K562 (cell line): ENCODE results near the gene THAP12. TPM values are rescaled to one million over a fixed set of nuclear protein-coding genes. Genes with fewer than 3 reads are reported as not detected.

Source experiments
- ATAC-seq: fragments of 200-7000 bp; cut with Tn5 transposase; 3 replicates; pipeline ENCODE4 v1.9.1; 2020; ENCODE audit warnings: moderate library complexity
- BruUV-seq: library from RNA; stranded (reverse); fragments of 400-500 nt; replicated peaks from 2 replicates; lab custom pipeline; 2021; lab: Mats Ljungman, UMichigan
- CTCF ChIA-PET: fragments of 300-600 bp; formaldehyde crosslinking; extraction: SDS; loops from one replicate; lab custom pipeline; 2021; ENCODE audit warnings: low intra/inter-chr PET ratio; lab: Yijun Ruan, JAX
- POLR2A ChIA-PET: fragments of 300-600, 350-650 bp; sonication (Branson Sonifier 250); formaldehyde crosslinking; extraction: SDS; loops from one replicate; lab custom pipeline; 2021; ENCODE audit warnings: antibody characterized with exemption, inconsistent platforms; lab: Yijun Ruan, JAX
- DNase-seq, 4 experiments: peaks; one replicate each; pipeline versions ENCODE4 v3.0.0 to v3.0.0-alpha.2; 2011 to 2018; ENCODE audit warnings: low spot score in 3 of 4, mixed read lengths in 3 of 4; ENCODE audit errors: extremely low read depth in 1 of 4
- FAIRE-seq: peaks from 2 replicates; lab custom pipeline; 2011; peaks lifted over from hg19 to GRCh38; lab: Jason Lieb, UNC
- H2AFZ ChIP-seq: 2 replicates; pipeline ENCODE4 v1.6.0; 2011; ENCODE audit warnings: low read depth, low read length, control low read depth, inconsistent platforms
- H3K27ac ChIP-seq: fragments of 200-600 bp; 3 replicates; pipeline ENCODE4 v1.8.0; 2011; ENCODE audit warnings: low read depth, mild to moderate bottlenecking, control low read depth, inconsistent platforms, low read length, moderate library complexity, mixed read lengths; ENCODE audit errors: extremely low read depth
- H3K27me3 ChIP-seq, 2 experiments: fragments of 300-600 bp in 1 of 2; 2 replicates in 1 of 2; 3 replicates in 1 of 2; pipeline versions ENCODE4 v1.6.0 to v1.8.0; 2011; ENCODE audit warnings: inconsistent platforms in 2 of 2, low read length in 2 of 2, mild to moderate bottlenecking in 1 of 2, mixed read lengths in 1 of 2, moderate library complexity in 1 of 2; ENCODE audit not compliant: control insufficient read depth in 2 of 2, insufficient read depth in 2 of 2
- H3K36me3 ChIP-seq: fragments of 300-600 bp; 3 replicates; pipeline ENCODE4 v1.8.0; 2011; ENCODE audit warnings: mild to moderate bottlenecking, low read length, inconsistent platforms; ENCODE audit not compliant: control insufficient read depth, insufficient read depth
- H3K4me1 ChIP-seq, 2 experiments: fragments of 200-600 bp in 1 of 2; replicated peaks in 1 of 2; 2 replicates in 1 of 2; 3 replicates in 1 of 2; pipeline versions ENCODE4 v1.5.1 to v1.8.0; 2011; ENCODE audit warnings: inconsistent platforms in 2 of 2, low read length in 2 of 2, mild to moderate bottlenecking in 1 of 2, mixed read lengths in 1 of 2, moderate library complexity in 1 of 2; ENCODE audit not compliant: control insufficient read depth in 2 of 2, insufficient read depth in 2 of 2
- H3K4me2 ChIP-seq: 2 replicates; pipeline ENCODE4 v1.6.1; 2011; ENCODE audit warnings: low read length, control low read depth, inconsistent platforms, mixed read lengths; ENCODE audit not compliant: insufficient read depth
- H3K4me3 ChIP-seq: fragments of 200-600 bp; sonication (generic), shearing (Covaris generic); 2 replicates; pipeline ENCODE4 v1.5.1; 2016; ENCODE audit warnings: control low read depth, inconsistent platforms
- H3K79me2 ChIP-seq: fragments of 200-600 bp; 3 replicates; pipeline ENCODE4 v1.8.0; 2011; ENCODE audit warnings: low read length, inconsistent platforms; ENCODE audit not compliant: control insufficient read depth, insufficient read depth
- H3K9ac ChIP-seq, 2 experiments: 2 replicates each; pipeline versions ENCODE4 v1.6.0 to v1.6.1; 2011; ENCODE audit warnings: low read depth in 2 of 2, low read length in 2 of 2, control low read depth in 1 of 2, inconsistent platforms in 1 of 2, mild to moderate bottlenecking in 1 of 2, mixed read lengths in 1 of 2; ENCODE audit not compliant: insufficient read depth in 1 of 2
- H3K9me1 ChIP-seq: one replicate; pipeline ENCODE4 v1.6.0; 2011; ENCODE audit warnings: inconsistent platforms, mild to moderate bottlenecking, low read length, moderate library complexity; ENCODE audit not compliant: control insufficient read depth, insufficient read depth
- H3K9me3 ChIP-seq: replicated peaks from 2 replicates; pipeline ENCODE4 v1.5.1; 2011; ENCODE audit warnings: low read depth, low read length, inconsistent platforms; ENCODE audit not compliant: control insufficient read depth, insufficient read depth
- H4K20me1 ChIP-seq: replicated peaks from 2 replicates; pipeline ENCODE4 v1.6.1; 2011; ENCODE audit warnings: low read length, inconsistent platforms, mixed read lengths; ENCODE audit not compliant: control insufficient read depth, insufficient read depth
- FIP1L1 ChIP-seq: fragments of 200-400 bp; formaldehyde crosslinking; IDR thresholded peaks from 2 replicates; pipeline ENCODE4 v1.6.1; 2018; ENCODE audit warnings: mild to moderate bottlenecking, low read depth, low read length; ENCODE audit not compliant: poor library complexity, severe bottlenecking
- HDAC6 ChIP-seq: IDR thresholded peaks from 2 replicates; pipeline ENCODE4 v1.6.1; 2012; ENCODE audit warnings: low read depth, mild to moderate bottlenecking, control low read depth, inconsistent platforms, low read length, moderate library complexity
- TCF3 ChIP-seq: sonication (generic); formaldehyde crosslinking; IDR thresholded peaks from 2 replicates; pipeline ENCODE4 v1.4.0; 2020; ENCODE audit warnings: mild to moderate bottlenecking, missing genetic modification reagents
- WGBS: fragments of 100-300 bp; shearing (Covaris generic); methylation state at CpG from one replicate; pipeline ENCODE4 v1.1.6; 2016; ENCODE audit warnings: low coverage, mixed read lengths; ENCODE audit not compliant: insufficient coverage; ENCODE audit errors: missing lambda C conversion rate; 5-methylcytosine and 5-hydroxymethylcytosine counted together
- in situ Hi-C: fragments of 300-500 bp; cut with MboI; formaldehyde crosslinking; loops from 4 replicates; pipeline ENCODE4 v1.15.0; 2018; ENCODE audit warnings: inconsistent platforms, mixed read lengths
- intact Hi-C: fragments of 100-400 bp; cut with micrococcal nuclease; formaldehyde crosslinking; loops from 2 replicates; pipeline ENCODE4 v1.14.2; 2022
- polyA plus RNA-seq, 8 experiments: library from polyadenylated mRNA; depleted of rRNA in 4 of 8; stranded (reverse) in 5 of 8; unstranded in 3 of 8; fragments of >200 nt; fragmentation: Nextera tagmentation in 2 of 8; fragmentation: Illumina TruSeq in 1 of 8; extraction: Ambion mirVana in 2 of 8; extraction: Trizol in 1 of 8; gene quantifications; 2 replicates each; pipeline versions ENCODE4 v1.2.1 to v1.2.3, GENCODE V29; 2011 to 2014; ENCODE audit warnings: inconsistent platforms in 1 of 8, missing spikeins in 1 of 8
- total RNA-seq, 7 experiments: library from RNA; depleted of rRNA in 6 of 7; stranded (reverse); fragments of >200 nt in 6 of 7; fragmentation: Illumina TruSeq in 2 of 7; extraction: Trizol in 2 of 7; gene quantifications; 2 replicates each; pipeline versions ENCODE4 v1.2.1 to v1.2.3, GENCODE V29; 2011 to 2021; ENCODE audit warnings: low replicate concordance in 1 of 7
- TF ChIP-seq, protein P1 (sequence below): fragments of 450-650 bp; IDR thresholded peaks from 2 replicates; pipeline ENCODE4 v1.6.1; 2018; ENCODE audit not compliant: partially characterized antibody
- TF ChIP-seq, protein P2 (sequence below), 3 experiments: fragments of 200-800 bp in 1 of 3; fragments of 250-450 bp in 1 of 3; fragments of 450-650 bp in 1 of 3; sonication (Bioruptor Pico) in 1 of 3; sonication (Bioruptor generic) in 1 of 3; formaldehyde crosslinking in 1 of 3; IDR thresholded peaks; 2 replicates each; pipeline versions ENCODE4 v1.6.1 to v1.8.0; 2016 to 2022; ENCODE audit warnings: mild to moderate bottlenecking in 2 of 3, missing genetic modification characterization in 2 of 3, missing compliant biosample characterization in 1 of 3, moderate library complexity in 1 of 3

The THAP12 gene
- total and polyA plus RNA-seq, 9 of the 15 experiments (the other 6 are each of a cell fraction or from before 2014, with no cell fraction given), result 28.1 to 103 (median 57.8) TPM

DNA sequence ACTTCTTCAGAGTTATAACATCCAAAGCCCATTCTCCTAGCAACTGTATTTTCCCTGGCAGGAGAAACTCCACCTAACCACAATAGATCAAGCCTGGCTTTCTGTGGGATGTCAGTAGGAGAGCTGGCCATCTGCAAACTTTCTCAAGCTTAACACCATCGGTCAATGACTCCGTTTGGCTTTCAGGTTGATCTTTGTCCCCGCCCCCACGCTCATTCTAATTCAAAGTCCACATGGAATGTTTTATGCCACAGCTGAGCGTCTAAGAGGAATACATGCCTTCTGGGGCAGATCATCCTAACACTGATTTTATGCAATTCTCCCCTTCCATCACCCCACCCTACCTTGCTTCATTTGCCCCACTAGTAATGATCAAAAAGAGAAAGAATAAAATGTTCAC, 5.0 kb upstream of the THAP12 start:
- no peak overlapping the region for H3K4me3 ChIP-seq
- H3K4me1 ChIP-seq, result peaks cover 0 to 2% of the 10 kb centered on the region in 2 experiments; a peak in 3 of 5 replicates
- intact Hi-C loops, result no loop called here
- DNase-seq (no peak), ATAC-seq (no peak), FAIRE-seq (no peak)
- H2AFZ ChIP-seq, result no peak overlapping the region
- no peaks in the 10 kb centered on the region for H3K27me3 ChIP-seq
- H3K9ac ChIP-seq, result no peak overlapping the region
- ChIA-PET POLR2A (no interaction called here), CTCF (no interaction called here)
- H3K4me2 ChIP-seq, result no peak overlapping the region
- H3K79me2 ChIP-seq, result 0 out of 3 replicates have a peak, but pooled peaks cover 3% of the 10 kb centered on the region
- H3K9me3 ChIP-seq, result no peaks in the 10 kb centered on the region
- no TSS peak for BruUV-seq
- H3K36me3 ChIP-seq, result no peaks in the 10 kb centered on the region
- no peaks in the 10 kb centered on the region for H4K20me1 ChIP-seq
- WGBS, result 28% methylated on average over 5 of the region's 5 CpGs
- no peak overlapping the region for H3K27ac ChIP-seq
- in situ Hi-C loops, result no loop called here
- H3K9me1 ChIP-seq, result no peaks in the 10 kb centered on the region
- TF ChIP-seq HDAC6, result no peak

DNA sequence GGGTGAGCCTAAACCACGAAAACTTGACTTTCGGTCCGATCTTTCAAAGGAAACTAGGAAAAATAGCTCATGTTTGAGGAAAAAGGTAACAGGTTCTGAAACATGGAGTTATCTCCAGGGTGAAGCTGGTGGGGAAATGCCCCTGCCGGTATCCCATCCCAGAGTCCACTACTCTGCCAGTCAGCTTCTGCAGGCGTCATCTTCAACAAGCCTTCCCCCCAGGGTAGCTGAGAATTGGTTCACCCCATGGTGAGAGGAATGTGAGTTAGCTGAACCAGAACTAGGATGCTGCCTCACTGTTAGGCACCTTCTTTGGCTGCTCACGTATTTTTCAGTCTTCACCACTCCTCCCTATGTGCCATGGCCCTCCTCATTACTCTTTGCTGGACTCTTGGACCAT, 1.3 kb upstream of the THAP12 start:
- Histone ChIP-seq H3K36me3 (no peaks in the 10 kb centered on the region), H2AFZ (peak overlapping the region; percentile 97), H3K9ac (peak overlapping the region; percentile 48 to 62; a peak in 2 of 4 replicates), H3K4me2 (peak overlapping the region; percentile 98), H3K27ac (no peak overlapping the region), H3K79me2 (peaks cover 37% of the 10 kb centered on the region), H4K20me1 (no peaks in the 10 kb centered on the region; the same call in 1 of the 2 replicates), H3K4me1 (peaks cover 5 to 11% of the 10 kb centered on the region in 2 experiments; a peak in 4 of 5 replicates), H3K4me3 (peak overlapping the region; percentile 92), H3K9me1 (no peaks in the 10 kb centered on the region), H3K27me3 (no peaks in the 10 kb centered on the region), H3K9me3 (no peaks in the 10 kb centered on the region)
- in situ Hi-C loops, result no loop called here
- POLR2A ChIA-PET, result interaction anchor here (0.6 to 2.3 kb wide), 4 partner anchors 8 to 623 kb away, joined by 3 to 8 read pairs (median 4); no protein-coding TSS in a partner anchor
- ATAC-seq (no peak), DNase-seq (no peak), FAIRE-seq (no peak)
- CTCF ChIA-PET, result no interaction called here
- intact Hi-C loops, result loop anchor here (5.0 kb wide), 1 partner anchor 60 kb away; no protein-coding TSS in a partner anchor
- BruUV-seq, result no TSS peak
- WGBS, result 52% methylated on average over 6 of the region's 6 CpGs
- TF ChIP-seq, protein P1, sequence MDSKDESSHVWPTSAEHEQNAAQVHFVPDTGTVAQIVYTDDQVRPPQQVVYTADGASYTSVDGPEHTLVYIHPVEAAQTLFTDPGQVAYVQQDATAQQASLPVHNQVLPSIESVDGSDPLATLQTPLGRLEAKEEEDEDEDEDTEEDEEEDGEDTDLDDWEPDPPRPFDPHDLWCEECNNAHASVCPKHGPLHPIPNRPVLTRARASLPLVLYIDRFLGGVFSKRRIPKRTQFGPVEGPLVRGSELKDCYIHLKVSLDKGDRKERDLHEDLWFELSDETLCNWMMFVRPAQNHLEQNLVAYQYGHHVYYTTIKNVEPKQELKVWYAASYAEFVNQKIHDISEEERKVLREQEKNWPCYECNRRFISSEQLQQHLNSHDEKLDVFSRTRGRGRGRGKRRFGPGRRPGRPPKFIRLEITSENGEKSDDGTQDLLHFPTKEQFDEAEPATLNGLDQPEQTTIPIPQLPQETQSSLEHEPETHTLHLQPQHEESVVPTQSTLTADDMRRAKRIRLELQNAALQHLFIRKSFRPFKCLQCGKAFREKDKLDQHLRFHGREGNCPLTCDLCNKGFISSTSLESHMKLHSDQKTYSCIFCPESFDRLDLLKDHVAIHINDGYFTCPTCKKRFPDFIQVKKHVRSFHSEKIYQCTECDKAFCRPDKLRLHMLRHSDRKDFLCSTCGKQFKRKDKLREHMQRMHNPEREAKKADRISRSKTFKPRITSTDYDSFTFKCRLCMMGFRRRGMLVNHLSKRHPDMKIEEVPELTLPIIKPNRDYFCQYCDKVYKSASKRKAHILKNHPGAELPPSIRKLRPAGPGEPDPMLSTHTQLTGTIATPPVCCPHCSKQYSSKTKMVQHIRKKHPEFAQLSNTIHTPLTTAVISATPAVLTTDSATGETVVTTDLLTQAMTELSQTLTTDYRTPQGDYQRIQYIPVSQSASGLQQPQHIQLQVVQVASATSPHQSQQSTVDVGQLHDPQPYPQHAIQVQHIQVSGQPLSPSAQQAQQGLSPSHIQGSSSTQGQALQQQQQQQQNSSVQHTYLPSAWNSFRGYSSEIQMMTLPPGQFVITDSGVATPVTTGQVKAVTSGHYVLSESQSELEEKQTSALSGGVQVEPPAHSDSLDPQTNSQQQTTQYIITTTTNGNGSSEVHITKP, result peak; percentile 92
- TF ChIP-seq TCF3 (CRISPR knock-in tag) (no peak), FIP1L1 (no peak)
- TF ChIP-seq, protein P2, sequence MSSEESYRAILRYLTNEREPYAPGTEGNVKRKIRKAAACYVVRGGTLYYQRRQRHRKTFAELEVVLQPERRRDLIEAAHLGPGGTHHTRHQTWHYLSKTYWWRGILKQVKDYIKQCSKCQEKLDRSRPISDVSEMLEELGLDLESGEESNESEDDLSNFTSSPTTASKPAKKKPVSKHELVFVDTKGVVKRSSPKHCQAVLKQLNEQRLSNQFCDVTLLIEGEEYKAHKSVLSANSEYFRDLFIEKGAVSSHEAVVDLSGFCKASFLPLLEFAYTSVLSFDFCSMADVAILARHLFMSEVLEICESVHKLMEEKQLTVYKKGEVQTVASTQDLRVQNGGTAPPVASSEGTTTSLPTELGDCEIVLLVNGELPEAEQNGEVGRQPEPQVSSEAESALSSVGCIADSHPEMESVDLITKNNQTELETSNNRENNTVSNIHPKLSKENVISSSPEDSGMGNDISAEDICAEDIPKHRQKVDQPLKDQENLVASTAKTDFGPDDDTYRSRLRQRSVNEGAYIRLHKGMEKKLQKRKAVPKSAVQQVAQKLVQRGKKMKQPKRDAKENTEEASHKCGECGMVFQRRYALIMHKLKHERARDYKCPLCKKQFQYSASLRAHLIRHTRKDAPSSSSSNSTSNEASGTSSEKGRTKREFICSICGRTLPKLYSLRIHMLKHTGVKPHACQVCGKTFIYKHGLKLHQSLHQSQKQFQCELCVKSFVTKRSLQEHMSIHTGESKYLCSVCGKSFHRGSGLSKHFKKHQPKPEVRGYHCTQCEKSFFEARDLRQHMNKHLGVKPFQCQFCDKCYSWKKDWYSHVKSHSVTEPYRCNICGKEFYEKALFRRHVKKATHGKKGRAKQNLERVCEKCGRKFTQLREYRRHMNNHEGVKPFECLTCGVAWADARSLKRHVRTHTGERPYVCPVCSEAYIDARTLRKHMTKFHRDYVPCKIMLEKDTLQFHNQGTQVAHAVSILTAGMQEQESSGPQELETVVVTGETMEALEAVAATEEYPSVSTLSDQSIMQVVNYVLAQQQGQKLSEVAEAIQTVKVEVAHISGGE (CRISPR knock-in tag; IDR thresholded peaks at IDR 0.05), result no peak
